ENCODE measurements around the gene HOMER3.

GRCh38 chr19:18940769-18941627 is at the start of gene HOMER3:
- TF ChIP-seq, protein P1, sequence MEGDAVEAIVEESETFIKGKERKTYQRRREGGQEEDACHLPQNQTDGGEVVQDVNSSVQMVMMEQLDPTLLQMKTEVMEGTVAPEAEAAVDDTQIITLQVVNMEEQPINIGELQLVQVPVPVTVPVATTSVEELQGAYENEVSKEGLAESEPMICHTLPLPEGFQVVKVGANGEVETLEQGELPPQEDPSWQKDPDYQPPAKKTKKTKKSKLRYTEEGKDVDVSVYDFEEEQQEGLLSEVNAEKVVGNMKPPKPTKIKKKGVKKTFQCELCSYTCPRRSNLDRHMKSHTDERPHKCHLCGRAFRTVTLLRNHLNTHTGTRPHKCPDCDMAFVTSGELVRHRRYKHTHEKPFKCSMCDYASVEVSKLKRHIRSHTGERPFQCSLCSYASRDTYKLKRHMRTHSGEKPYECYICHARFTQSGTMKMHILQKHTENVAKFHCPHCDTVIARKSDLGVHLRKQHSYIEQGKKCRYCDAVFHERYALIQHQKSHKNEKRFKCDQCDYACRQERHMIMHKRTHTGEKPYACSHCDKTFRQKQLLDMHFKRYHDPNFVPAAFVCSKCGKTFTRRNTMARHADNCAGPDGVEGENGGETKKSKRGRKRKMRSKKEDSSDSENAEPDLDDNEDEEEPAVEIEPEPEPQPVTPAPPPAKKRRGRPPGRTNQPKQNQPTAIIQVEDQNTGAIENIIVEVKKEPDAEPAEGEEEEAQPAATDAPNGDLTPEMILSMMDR (IDR thresholded peaks at IDR 0.05; ENCODE audit: low read depth, low read length), result no peak
- TF ChIP-seq EZH2phosphoT487 (IDR thresholded peaks at IDR 0.05; ENCODE audit: low read depth), result no peak

Measured in OCI-LY3 (cell line).